ENCODE measurements around the gene RBM28.

DNA sequence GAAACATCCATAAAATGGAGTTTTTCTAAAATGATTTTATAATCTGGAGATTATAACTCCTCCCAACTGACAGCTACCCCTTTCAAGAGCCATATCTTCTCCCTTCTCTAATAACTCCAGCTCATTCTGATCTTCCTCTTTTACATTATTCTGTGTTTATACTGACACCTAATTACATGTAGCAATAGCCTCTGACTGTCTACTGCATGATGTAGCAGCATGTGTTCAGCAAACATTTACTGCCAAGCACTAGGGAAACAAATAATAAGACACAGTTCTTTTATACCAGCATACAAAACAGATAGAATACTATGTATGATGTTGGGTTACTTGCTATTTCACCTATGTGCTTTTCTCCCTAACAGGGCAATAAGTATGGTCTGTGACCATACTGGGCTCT, 20.7 kb downstream of the RBM28 start:
- no peak for TF ChIP-seq POLR2A (IDR thresholded peaks at IDR 0.05)
- TF ChIP-seq, protein P1, sequence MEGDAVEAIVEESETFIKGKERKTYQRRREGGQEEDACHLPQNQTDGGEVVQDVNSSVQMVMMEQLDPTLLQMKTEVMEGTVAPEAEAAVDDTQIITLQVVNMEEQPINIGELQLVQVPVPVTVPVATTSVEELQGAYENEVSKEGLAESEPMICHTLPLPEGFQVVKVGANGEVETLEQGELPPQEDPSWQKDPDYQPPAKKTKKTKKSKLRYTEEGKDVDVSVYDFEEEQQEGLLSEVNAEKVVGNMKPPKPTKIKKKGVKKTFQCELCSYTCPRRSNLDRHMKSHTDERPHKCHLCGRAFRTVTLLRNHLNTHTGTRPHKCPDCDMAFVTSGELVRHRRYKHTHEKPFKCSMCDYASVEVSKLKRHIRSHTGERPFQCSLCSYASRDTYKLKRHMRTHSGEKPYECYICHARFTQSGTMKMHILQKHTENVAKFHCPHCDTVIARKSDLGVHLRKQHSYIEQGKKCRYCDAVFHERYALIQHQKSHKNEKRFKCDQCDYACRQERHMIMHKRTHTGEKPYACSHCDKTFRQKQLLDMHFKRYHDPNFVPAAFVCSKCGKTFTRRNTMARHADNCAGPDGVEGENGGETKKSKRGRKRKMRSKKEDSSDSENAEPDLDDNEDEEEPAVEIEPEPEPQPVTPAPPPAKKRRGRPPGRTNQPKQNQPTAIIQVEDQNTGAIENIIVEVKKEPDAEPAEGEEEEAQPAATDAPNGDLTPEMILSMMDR (IDR thresholded peaks at IDR 0.05), result no peak
